Measurements from ENCODE around the gene MSI2. TPM values are rescaled to one million over a fixed set of nuclear protein-coding genes. Genes with fewer than 3 reads are reported as not detected.

Gene MSI2
- total and polyA plus RNA-seq, 7 donors = 37.6 to 133 (median 87.1) TPM

GRCh38 chr17:57544834-57545463 lies 288.6 kb downstream of the MSI2 start:
- H3K4me3 ChIP-seq = no peak overlapping the region
- WGBS, 3 donors = 78 to 81% (median 78%) methylated on average over 7 of the region's 7 CpGs
- H3K27ac ChIP-seq = no peak overlapping the region
- DNase-seq (no peak), ATAC-seq (no peak)
- H3K27me3 ChIP-seq (ENCODE audit: insufficient read depth in 3 of 3, low read length in 2 of 3) = no peaks in the 10 kb centered on the region
- no peak for TF ChIP-seq CTCF (IDR thresholded peaks at IDR 0.05)
- no peaks in the 10 kb centered on the region for H3K36me3 ChIP-seq (ENCODE audit: insufficient read depth in 1 of 2, low read depth in 1 of 2)
- H3K9me3 ChIP-seq = no peaks in the 10 kb centered on the region
- peaks cover 43% of the 10 kb centered on the region for H3K4me1 ChIP-seq
- intact Hi-C loops (cut with DNase I) = no loop called here

- ATAC-seq (no peak), DNase-seq (no peak)
- Histone ChIP-seq H3K27ac (no peak overlapping the region), H3K36me3 (ENCODE audit: insufficient read depth in 1 of 2, low read depth in 1 of 2) (no peaks in the 10 kb centered on the region), H3K9me3 (no peaks in the 10 kb centered on the region), H3K4me3 (no peak overlapping the region), H3K27me3 (ENCODE audit: insufficient read depth in 3 of 3, low read length in 2 of 3) (no peaks in the 10 kb centered on the region), H3K4me1 (peaks cover 43% of the 10 kb centered on the region)
- intact Hi-C loops (cut with DNase I) = no loop called here
- no peak for TF ChIP-seq CTCF (IDR thresholded peaks at IDR 0.05)
- WGBS, 3 donors = 80 to 86% (median 81%) methylated on average over 19 of the region's 19 CpGs
These were observed 289.5 kb downstream of the MSI2 start for GRCh38 chr17:57545731-57546342.

- Histone ChIP-seq H3K9me3 (no peaks in the 10 kb centered on the region), H3K27ac (peak overlapping the region; percentile 36), H3K4me3 (no peak overlapping the region), H3K27me3 (ENCODE audit: insufficient read depth in 3 of 3, low read length in 2 of 3) (no peaks in the 10 kb centered on the region), H3K36me3 (ENCODE audit: insufficient read depth in 1 of 2, low read depth in 1 of 2) (no peaks in the 10 kb centered on the region), H3K4me1 (peaks cover 43% of the 10 kb centered on the region)
- peak; percentile 14 to 66 (median 47) for ATAC-seq
- no peak for TF ChIP-seq CTCF (IDR thresholded peaks at IDR 0.05)
- no peak for DNase-seq
- WGBS, 3 donors = 60 to 74% (median 63%) methylated on average over 19 of the region's 19 CpGs
- intact Hi-C loops (cut with DNase I) = no loop called here
These were observed 292.4 kb downstream of the MSI2 start for GRCh38 chr17:57548421-57549410.

GRCh38 chr17:57549468-57549867 lies 293.1 kb downstream of the MSI2 start:
- Histone ChIP-seq H3K9me3 (no peaks in the 10 kb centered on the region), H3K4me1 (peaks cover 43% of the 10 kb centered on the region), H3K36me3 (ENCODE audit: insufficient read depth in 1 of 2, low read depth in 1 of 2) (no peaks in the 10 kb centered on the region), H3K27ac (no peak overlapping the region), H3K27me3 (ENCODE audit: insufficient read depth in 3 of 3, low read length in 2 of 3) (no peaks in the 10 kb centered on the region), H3K4me3 (no peak overlapping the region)
- DNase-seq (no peak), ATAC-seq (no peak)
- intact Hi-C loops (cut with DNase I) = no loop called here
- no peak for TF ChIP-seq CTCF (IDR thresholded peaks at IDR 0.05)
- WGBS, 3 donors = 92 to 94% (median 92%) methylated on average over 3 of the region's 3 CpGs

All from psoas muscle (tissue), 8 donors.